ENCODE results near the gene MATN1. TPM values are rescaled to one million over a fixed set of nuclear protein-coding genes. Genes with fewer than 3 reads are reported as not detected.

MATN1 gene
- total and polyA plus RNA-seq, 12 donors, result not detected

DNA sequence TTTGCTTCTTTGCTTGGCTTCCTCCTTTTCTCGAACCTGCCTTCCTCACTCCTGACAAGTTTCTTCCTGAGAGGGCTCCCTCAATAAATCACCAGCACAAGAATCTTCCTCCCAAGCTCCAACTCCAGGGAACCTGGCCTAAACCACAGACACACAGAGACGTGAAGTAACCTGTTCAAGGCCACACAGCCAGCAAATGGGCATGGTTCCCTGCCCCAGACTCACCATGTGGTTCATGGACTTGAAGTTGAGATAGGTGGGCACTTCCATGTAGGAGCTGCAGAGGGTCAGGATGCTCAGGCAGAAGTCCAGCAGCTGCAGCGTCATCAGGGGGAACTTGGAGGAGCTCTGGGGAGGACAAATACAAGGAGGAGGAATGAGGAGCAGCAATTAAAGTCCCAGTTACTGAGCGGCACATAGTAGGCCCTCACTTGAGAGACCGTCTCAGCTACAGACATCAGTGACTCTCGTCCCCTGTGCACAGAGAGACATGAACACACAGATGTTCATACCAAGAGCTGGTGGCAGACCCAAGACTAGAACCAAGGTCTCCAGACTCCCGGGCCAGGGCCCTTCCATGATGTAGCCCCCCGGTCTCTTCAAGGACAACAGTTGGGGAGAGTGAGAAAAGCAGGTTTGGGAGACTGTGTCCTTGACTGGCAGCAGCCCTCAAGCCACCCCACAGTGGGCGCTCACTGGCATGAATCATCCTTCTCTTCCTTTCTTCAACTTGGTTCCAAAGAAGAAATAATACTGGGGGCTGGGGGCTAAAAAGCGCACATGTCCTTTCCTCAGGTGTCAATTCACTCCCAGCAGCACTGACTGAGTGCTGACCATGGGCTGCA lies 15.6 kb upstream of the MATN1 start:
- H3K36me3 ChIP-seq, result peaks cover 0 to 91% (median 0%) of the 10 kb centered on the region in 9 donors
- peaks cover 0 to 43% (median 0%) of the 10 kb centered on the region in 9 donors for H3K4me1 ChIP-seq
- TF ChIP-seq, protein P1, sequence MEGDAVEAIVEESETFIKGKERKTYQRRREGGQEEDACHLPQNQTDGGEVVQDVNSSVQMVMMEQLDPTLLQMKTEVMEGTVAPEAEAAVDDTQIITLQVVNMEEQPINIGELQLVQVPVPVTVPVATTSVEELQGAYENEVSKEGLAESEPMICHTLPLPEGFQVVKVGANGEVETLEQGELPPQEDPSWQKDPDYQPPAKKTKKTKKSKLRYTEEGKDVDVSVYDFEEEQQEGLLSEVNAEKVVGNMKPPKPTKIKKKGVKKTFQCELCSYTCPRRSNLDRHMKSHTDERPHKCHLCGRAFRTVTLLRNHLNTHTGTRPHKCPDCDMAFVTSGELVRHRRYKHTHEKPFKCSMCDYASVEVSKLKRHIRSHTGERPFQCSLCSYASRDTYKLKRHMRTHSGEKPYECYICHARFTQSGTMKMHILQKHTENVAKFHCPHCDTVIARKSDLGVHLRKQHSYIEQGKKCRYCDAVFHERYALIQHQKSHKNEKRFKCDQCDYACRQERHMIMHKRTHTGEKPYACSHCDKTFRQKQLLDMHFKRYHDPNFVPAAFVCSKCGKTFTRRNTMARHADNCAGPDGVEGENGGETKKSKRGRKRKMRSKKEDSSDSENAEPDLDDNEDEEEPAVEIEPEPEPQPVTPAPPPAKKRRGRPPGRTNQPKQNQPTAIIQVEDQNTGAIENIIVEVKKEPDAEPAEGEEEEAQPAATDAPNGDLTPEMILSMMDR (IDR thresholded peaks at IDR 0.05), result no peak
- no peak for ATAC-seq
- intact Hi-C loops (cut with DNase I), result no loop called here
- peak overlapping the region in 1 of 10 donors; percentile 6 for H3K27ac ChIP-seq
- no peak for DNase-seq
- peaks cover 0 to 5% (median 0%) of the 10 kb centered on the region in 7 donors for H3K27me3 ChIP-seq
- no peaks in the 10 kb centered on the region for H3K9me3 ChIP-seq
- H3K4me3 ChIP-seq, result no peak overlapping the region
- WGBS, 2 donors, result 87 to 90% methylated on average over 10 of the region's 10 CpGs

DNA sequence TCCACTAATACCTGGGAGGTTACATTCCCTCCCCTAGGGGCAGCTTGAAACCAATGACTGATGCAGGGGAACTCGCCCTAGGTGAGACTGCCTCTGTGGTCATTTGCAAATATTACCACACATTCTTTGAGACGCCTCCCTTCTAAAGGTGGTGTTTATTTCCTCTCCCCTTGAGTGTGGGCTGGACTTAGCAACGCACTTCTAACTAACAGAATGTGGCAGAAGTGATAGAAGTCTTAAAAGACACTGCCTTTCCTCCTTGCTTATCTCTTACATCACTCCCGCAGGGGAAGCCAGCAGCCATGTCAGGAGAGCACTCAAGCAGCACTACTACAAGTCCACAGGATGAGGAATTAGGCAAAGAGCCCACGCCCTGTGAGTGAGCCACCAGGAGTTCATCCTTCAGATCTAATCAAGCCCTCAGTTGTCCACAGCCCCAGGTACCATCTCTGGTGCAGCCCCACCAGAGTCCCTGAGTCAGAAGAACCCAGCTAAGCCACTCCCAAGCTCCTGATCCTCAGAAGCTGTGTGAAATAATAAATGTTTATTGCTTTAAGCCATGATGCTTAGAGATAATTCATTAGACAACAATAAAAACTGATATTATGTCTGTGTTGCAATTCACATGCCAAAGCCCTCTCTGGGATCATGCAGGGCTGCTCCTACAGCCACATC lies 14.8 kb upstream of the MATN1 start:
- Histone ChIP-seq H3K4me3 (no peak overlapping the region), H3K4me1 (peaks cover 0 to 35% (median 0%) of the 10 kb centered on the region in 9 donors), H3K27ac (peak overlapping the region in 1 of 10 donors; percentile 6), H3K27me3 (peaks cover 0 to 5% (median 0%) of the 10 kb centered on the region in 7 donors), H3K9me3 (no peaks in the 10 kb centered on the region), H3K36me3 (peaks cover 0 to 98% (median 0%) of the 10 kb centered on the region in 9 donors)
- intact Hi-C loops (cut with DNase I), result no loop called here
- no peak for DNase-seq
- WGBS, 2 donors, result 79 to 80% methylated on average over 5 of the region's 5 CpGs
- no peak for ATAC-seq
- TF ChIP-seq, protein P1 (IDR thresholded peaks at IDR 0.05), result no peak

DNA sequence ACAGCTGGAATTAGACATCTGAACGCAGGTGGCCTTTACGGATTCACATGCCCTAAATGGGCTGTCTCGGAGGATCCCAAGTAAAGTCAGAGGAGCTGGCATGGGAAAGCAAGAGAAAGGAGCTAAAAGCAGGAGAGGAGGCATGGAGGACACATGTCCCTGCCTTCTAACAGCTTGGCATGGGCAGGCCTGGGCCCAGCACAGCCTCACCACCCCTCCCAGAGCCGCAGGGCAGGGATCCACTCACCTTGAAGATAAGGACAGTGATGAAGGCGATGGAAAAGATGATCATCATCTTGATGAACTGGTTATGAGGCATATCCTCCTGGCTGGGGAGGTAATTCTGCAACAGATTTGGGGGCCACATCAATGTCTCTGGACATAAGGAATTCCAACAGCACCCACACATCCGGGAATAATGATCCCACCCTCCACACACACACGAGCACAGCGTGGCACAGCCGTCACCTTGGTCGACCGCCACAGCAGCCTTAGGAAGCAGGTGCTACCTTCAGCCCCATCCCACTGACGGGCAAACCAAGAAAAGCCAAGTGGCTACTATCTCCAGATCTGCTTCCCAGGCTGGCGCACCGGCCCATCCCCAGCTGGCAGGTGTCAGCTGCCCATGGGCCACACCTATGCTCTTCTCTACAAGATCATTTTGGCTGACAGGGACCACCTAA lies 14.1 kb upstream of the MATN1 start:
- no peak for ATAC-seq
- WGBS, 2 donors, result 88 to 93% methylated on average over 14 of the region's 14 CpGs
- intact Hi-C loops (cut with DNase I), result no loop called here

More for the DNA sequence above, 14.1 kb upstream of the MATN1 start:
- TF ChIP-seq, protein P1 (IDR thresholded peaks at IDR 0.05), result no peak
- H3K27ac ChIP-seq, result no peak overlapping the region
- DNase-seq, result no peak
- H3K9me3 ChIP-seq, result no peaks in the 10 kb centered on the region
- peaks cover 0 to 29% (median 0%) of the 10 kb centered on the region in 9 donors for H3K4me1 ChIP-seq
- H3K4me3 ChIP-seq, result no peak overlapping the region
- peaks cover 0 to 5% (median 0%) of the 10 kb centered on the region in 7 donors for H3K27me3 ChIP-seq
- peaks cover 0 to 100% (median 0%) of the 10 kb centered on the region in 9 donors for H3K36me3 ChIP-seq
